Progenitor cell of endocrine pancreas (in vitro differentiated cells): ENCODE results near the gene FXYD6. TPM values are rescaled to one million over a fixed set of nuclear protein-coding genes. Genes with fewer than 3 reads are reported as not detected.

Source experiments
- DNase-seq: peaks from one replicate; pipeline ENCODE4 v3.0.0; 2021; ENCODE audit warnings: low spot score; ENCODE audit not compliant: unreplicated experiment
- H3K27ac Mint-ChIP-seq: 2 replicates; pipeline ENCODE4 v1.8.0; 2021; ENCODE audit warnings: mild to moderate bottlenecking, moderate library complexity, mixed read lengths
- H3K27me3 Mint-ChIP-seq: 2 replicates; pipeline ENCODE4 v1.8.0; 2021; ENCODE audit warnings: mixed read lengths
- H3K36me3 Mint-ChIP-seq: 2 replicates; pipeline ENCODE4 v1.8.0; 2022; ENCODE audit warnings: mixed read lengths; ENCODE audit not compliant: insufficient read depth
- H3K4me1 Mint-ChIP-seq: 2 replicates; pipeline ENCODE4 v1.8.0; 2021; ENCODE audit warnings: low read depth, mixed read lengths
- H3K4me3 Mint-ChIP-seq: 2 replicates; pipeline ENCODE4 v1.8.0; 2021; ENCODE audit warnings: low read depth, mild to moderate bottlenecking, moderate library complexity, mixed read lengths
- H3K9me3 Mint-ChIP-seq: 2 replicates; pipeline ENCODE4 v1.8.0; 2021; ENCODE audit warnings: low read depth, mixed read lengths
- total RNA-seq: library from RNA; stranded (reverse); gene quantifications from 2 replicates; pipeline ENCODE4 v1.2.1, GENCODE V29; 2021
- TF ChIP-seq, protein P1 (sequence below): fragments of 200-600 bp; sonication (generic); IDR thresholded peaks from one replicate; pipeline ENCODE4 v1.5.0; 2021; ENCODE audit warnings: antibody characterized with exemption, mild to moderate bottlenecking; ENCODE audit not compliant: unreplicated experiment

Gene FXYD6
- total RNA-seq, 1 donor from 2014 or later, result 28.5 TPM

GRCh38 chr11:117834068-117834810, 42.2 kb downstream of the FXYD6 start:
- H3K4me1 Mint-ChIP-seq, result peaks cover 54% of the 10 kb centered on the region
- peak overlapping the region; percentile 48 for H3K4me3 Mint-ChIP-seq
- H3K36me3 Mint-ChIP-seq, result no peaks in the 10 kb centered on the region
- DNase-seq, result no peak
- H3K9me3 Mint-ChIP-seq, result no peaks in the 10 kb centered on the region
- H3K27ac Mint-ChIP-seq, result peak overlapping the region; percentile 99
- no peaks in the 10 kb centered on the region for H3K27me3 Mint-ChIP-seq
- TF ChIP-seq, protein P1, sequence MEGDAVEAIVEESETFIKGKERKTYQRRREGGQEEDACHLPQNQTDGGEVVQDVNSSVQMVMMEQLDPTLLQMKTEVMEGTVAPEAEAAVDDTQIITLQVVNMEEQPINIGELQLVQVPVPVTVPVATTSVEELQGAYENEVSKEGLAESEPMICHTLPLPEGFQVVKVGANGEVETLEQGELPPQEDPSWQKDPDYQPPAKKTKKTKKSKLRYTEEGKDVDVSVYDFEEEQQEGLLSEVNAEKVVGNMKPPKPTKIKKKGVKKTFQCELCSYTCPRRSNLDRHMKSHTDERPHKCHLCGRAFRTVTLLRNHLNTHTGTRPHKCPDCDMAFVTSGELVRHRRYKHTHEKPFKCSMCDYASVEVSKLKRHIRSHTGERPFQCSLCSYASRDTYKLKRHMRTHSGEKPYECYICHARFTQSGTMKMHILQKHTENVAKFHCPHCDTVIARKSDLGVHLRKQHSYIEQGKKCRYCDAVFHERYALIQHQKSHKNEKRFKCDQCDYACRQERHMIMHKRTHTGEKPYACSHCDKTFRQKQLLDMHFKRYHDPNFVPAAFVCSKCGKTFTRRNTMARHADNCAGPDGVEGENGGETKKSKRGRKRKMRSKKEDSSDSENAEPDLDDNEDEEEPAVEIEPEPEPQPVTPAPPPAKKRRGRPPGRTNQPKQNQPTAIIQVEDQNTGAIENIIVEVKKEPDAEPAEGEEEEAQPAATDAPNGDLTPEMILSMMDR, result no peak

DNA sequence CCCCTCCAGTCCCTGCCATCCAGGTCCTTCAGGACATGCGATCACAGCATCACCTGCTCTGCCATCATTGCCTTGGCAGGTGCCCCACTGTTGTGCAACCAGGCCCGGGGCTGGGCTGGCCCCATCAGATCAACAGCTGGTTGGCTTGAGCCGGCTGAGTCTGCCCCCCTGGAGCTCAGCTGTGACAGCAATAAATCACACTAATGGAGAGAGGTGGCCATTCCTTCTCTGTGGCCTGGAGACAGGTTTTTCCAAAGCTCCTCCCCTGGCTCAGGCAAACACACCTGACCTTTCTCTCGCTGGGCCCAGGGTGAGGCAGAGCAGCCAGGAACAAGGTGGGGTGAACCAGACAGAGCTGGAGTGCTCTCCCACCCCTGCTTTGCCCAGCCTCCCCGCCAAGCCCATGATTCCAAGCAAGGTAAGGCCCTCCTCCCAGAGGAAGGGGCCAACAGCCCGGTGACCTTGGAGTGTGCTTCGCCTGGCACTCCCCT, 43.0 kb downstream of the FXYD6 start:
- TF ChIP-seq, protein P1, result no peak
- DNase-seq, result peak; percentile 71
- Mint-ChIP-seq H3K9me3 (no peaks in the 10 kb centered on the region), H3K36me3 (no peaks in the 10 kb centered on the region), H3K27me3 (no peaks in the 10 kb centered on the region), H3K4me1 (peaks cover 54% of the 10 kb centered on the region), H3K27ac (peak overlapping the region; percentile 99), H3K4me3 (peak overlapping the region; percentile 48)

DNA sequence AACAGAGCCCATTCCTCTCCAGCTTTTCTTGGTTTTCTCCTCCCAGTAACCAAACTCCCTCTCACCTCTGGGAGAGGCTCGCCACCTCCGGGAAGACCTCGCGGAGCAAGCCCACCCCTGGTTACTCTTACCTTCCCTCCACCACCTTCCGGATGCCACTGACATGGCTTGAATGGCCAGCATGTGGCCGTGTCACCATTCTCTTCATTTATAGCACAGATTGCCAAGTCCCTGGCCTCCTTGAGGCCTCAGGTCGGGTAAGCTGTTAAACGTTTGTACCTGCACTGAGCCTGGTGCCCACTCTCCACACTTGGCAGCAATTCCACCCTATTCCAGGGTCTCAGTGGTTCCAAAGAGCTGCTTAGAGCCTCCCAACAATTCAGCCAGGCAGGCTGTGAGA, 43.9 kb downstream of the FXYD6 start:
- TF ChIP-seq, protein P1, result no peak
- H3K4me3 Mint-ChIP-seq, result no peak overlapping the region
- no peaks in the 10 kb centered on the region for H3K9me3 Mint-ChIP-seq
- DNase-seq, result no peak
- peaks cover 51% of the 10 kb centered on the region for H3K4me1 Mint-ChIP-seq
- H3K36me3 Mint-ChIP-seq, result no peaks in the 10 kb centered on the region
- peak overlapping the region; percentile 99 for H3K27ac Mint-ChIP-seq
- H3K27me3 Mint-ChIP-seq, result no peaks in the 10 kb centered on the region

GRCh38 chr11:117831661-117832415, 44.6 kb downstream of the FXYD6 start:
- TF ChIP-seq, protein P1, result no peak
- Mint-ChIP-seq H3K36me3 (no peaks in the 10 kb centered on the region), H3K27me3 (no peaks in the 10 kb centered on the region), H3K4me1 (peaks cover 47% of the 10 kb centered on the region), H3K9me3 (no peaks in the 10 kb centered on the region), H3K27ac (no peak overlapping the region), H3K4me3 (no peak overlapping the region)
- no peak for DNase-seq

DNA sequence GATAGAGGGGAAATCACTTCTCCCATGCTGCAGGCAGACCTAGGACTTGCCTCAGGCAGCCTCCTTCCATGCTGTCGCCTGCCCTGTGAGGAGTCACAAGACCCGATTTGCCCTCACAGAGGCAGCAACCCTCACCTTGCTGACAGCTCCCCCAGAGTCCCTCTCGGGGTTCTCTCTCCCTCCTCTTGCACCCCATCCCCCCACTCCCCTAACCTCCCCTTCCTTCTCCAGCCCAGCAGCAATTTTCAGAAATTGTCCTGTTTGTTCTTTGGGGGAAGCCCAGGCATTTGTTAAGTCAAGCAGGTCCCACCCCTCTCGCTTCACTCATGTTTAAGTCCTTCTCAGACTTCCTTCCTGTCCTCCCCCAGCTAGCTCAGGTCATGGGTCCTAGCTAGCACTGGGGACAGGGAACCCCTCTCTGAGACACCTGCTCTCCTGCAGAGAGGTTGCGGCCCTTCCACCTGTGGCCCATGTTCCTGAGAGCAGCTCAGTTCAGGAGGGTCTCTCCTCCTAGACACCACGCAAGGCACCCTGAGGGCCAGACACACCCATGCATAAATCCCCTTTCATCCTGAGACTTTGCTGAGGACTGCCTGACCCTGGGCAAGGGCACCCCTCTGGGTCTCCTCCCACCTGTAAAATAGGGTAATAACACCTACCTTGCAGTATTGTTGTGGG, 45.6 kb downstream of the FXYD6 start:
- no peaks in the 10 kb centered on the region for H3K36me3 Mint-ChIP-seq
- H3K4me1 Mint-ChIP-seq, result peaks cover 54% of the 10 kb centered on the region
- no peaks in the 10 kb centered on the region for H3K27me3 Mint-ChIP-seq
- H3K9me3 Mint-ChIP-seq, result no peaks in the 10 kb centered on the region
- TF ChIP-seq, protein P1, result no peak
- no peak for DNase-seq
- H3K27ac Mint-ChIP-seq, result peak overlapping the region; percentile 91
- peak overlapping the region; percentile 19 for H3K4me3 Mint-ChIP-seq
